H1 (cell line): ENCODE results near the gene SLIRP.

Experiments used
- BACH1 ChIP-seq: IDR thresholded peaks from 2 replicates; pipeline ENCODE4 v1.6.1; 2012; ENCODE audit warnings: low read length, improper control_type of control experiment
- CBX8 ChIP-seq: fragments of 300-800, 300-1000 bp; sonication (generic); IDR thresholded peaks from 2 replicates; pipeline ENCODE4 v1.7.1; 2016; ENCODE audit warnings: low read depth, low read length, borderline replicate concordance
- CTCF ChIP-seq, 3 experiments: IDR thresholded peaks; 1 replicate in 2 of 3; 2 replicates in 1 of 3; pipeline versions ENCODE4 v1.5.1 to v1.6.1; 2011; ENCODE audit warnings: low read length in 3 of 3, mild to moderate bottlenecking in 3 of 3, inconsistent platforms in 2 of 3, low read depth in 1 of 3, moderate library complexity in 1 of 3; ENCODE audit not compliant: insufficient read depth in 1 of 3; ENCODE audit errors: control extremely low read depth in 1 of 3
- EZH2 ChIP-seq: fragments of 200-600 bp; sonication (generic); IDR thresholded peaks from 2 replicates; pipeline ENCODE4 v1.7.1; 2012; ENCODE audit warnings: low read depth, mild to moderate bottlenecking, moderate library complexity, low read length, inconsistent platforms; ENCODE audit not compliant: severe bottlenecking
- JUN ChIP-seq: IDR thresholded peaks from 2 replicates; pipeline ENCODE4 v1.6.1; 2011; ENCODE audit warnings: low read depth, mild to moderate bottlenecking, improper control_type of control experiment, low read length
- POLR2A ChIP-seq, 2 experiments: IDR thresholded peaks; 1 replicate in 1 of 2; 2 replicates in 1 of 2; pipeline ENCODE4 v1.6.1; 2011; ENCODE audit warnings: low read depth in 2 of 2, low read length in 2 of 2, mild to moderate bottlenecking in 2 of 2; ENCODE audit errors: control extremely low read depth in 1 of 2
- RBBP5 ChIP-seq: IDR thresholded peaks from 2 replicates; pipeline ENCODE4 v1.7.1; 2012; ENCODE audit warnings: low read depth, mild to moderate bottlenecking, inconsistent platforms, low read length, moderate library complexity, borderline replicate concordance
- SAP30 ChIP-seq: fragments of 300-600 bp; sonication (generic); IDR thresholded peaks from 2 replicates; pipeline ENCODE4 v1.7.1; 2012; ENCODE audit warnings: low read length, moderate library complexity, mild to moderate bottlenecking, inconsistent platforms; ENCODE audit not compliant: insufficient read depth, insufficient replicate concordance
- SIN3A ChIP-seq, 2 experiments: IDR thresholded peaks in 1 of 2; conservative IDR thresholded peaks in 1 of 2; 2 replicates each; pipeline ENCODE4 v1.6.1; 2011 to 2012; ENCODE audit warnings: low read length in 2 of 2, improper control_type of control experiment in 1 of 2, low read depth in 1 of 2, mild to moderate bottlenecking in 1 of 2
- SP1 ChIP-seq: IDR thresholded peaks from 2 replicates; pipeline ENCODE4 v1.6.1; 2011; ENCODE audit warnings: low read depth, low read length
- SP2 ChIP-seq: IDR thresholded peaks from 2 replicates; pipeline ENCODE4 v1.6.1; 2012; ENCODE audit warnings: mild to moderate bottlenecking, low read length, inconsistent platforms

- TF ChIP-seq CTCF (IDR thresholded peaks at IDR 0.05; ENCODE audit: control extremely low read depth in 1 of 3, insufficient read depth in 1 of 3, low read depth in 1 of 3, low read length in 3 of 3) (no peak), CBX8 (no peak), SAP30 (no peak), EZH2 (no peak), JUN (no peak), BACH1 (no peak), SIN3A (conservative IDR thresholded peaks at IDR 0.05 in 1 of 2, IDR thresholded peaks at IDR 0.05 in 1 of 2; ENCODE audit: low read depth in 1 of 2, low read length in 2 of 2) (no peak), SP2 (no peak), POLR2A (IDR thresholded peaks at IDR 0.05; ENCODE audit: control extremely low read depth in 1 of 2, low read depth in 2 of 2, low read length in 2 of 2) (no peak), RBBP5 (no peak), SP1 (no peak)
Measured at GRCh38 chr14:77710364-77710763, 2.5 kb downstream of the SLIRP start.
